ENCODE data around the gene WFS1.

Gene WFS1

GRCh38 chr4:6232836-6233785, 36.5 kb upstream of the WFS1 start:
- Mint-ChIP-seq H3K27me3 (ENCODE audit: low read depth, poor library complexity) (peaks cover 5% of the 10 kb centered on the region), H3K4me3 (no peak overlapping the region), H3K4me1 (no peaks in the 10 kb centered on the region), H3K9me3 (no peaks in the 10 kb centered on the region), H3K36me3 (ENCODE audit: low read depth) (no peaks in the 10 kb centered on the region), H3K27ac (no peak overlapping the region)
- DNase-seq, result no peak
- TF ChIP-seq CTCF (IDR thresholded peaks at IDR 0.05), result no peak

GRCh38 chr4:6233929-6234328, 35.7 kb upstream of the WFS1 start:
- Mint-ChIP-seq H3K4me1 (no peaks in the 10 kb centered on the region), H3K27me3 (ENCODE audit: low read depth, poor library complexity) (peaks cover under 1% of the 10 kb centered on the region), H3K27ac (no peak overlapping the region), H3K36me3 (ENCODE audit: low read depth) (no peaks in the 10 kb centered on the region), H3K4me3 (no peak overlapping the region), H3K9me3 (no peaks in the 10 kb centered on the region)
- TF ChIP-seq CTCF (IDR thresholded peaks at IDR 0.05), result no peak
- DNase-seq, result no peak

GRCh38 chr4:6235012-6235411, 34.6 kb upstream of the WFS1 start:
- H3K4me3 Mint-ChIP-seq, result no peak overlapping the region
- DNase-seq, result no peak
- no peak overlapping the region for H3K27ac Mint-ChIP-seq
- TF ChIP-seq CTCF (IDR thresholded peaks at IDR 0.05), result no peak
- no peaks in the 10 kb centered on the region for H3K9me3 Mint-ChIP-seq
- no peaks in the 10 kb centered on the region for H3K36me3 Mint-ChIP-seq (ENCODE audit: low read depth)
- H3K4me1 Mint-ChIP-seq, result no peaks in the 10 kb centered on the region
- H3K27me3 Mint-ChIP-seq (ENCODE audit: low read depth, poor library complexity), result peaks cover 5% of the 10 kb centered on the region

GRCh38 chr4:6235901-6236640, 33.6 kb upstream of the WFS1 start:
- TF ChIP-seq CTCF (IDR thresholded peaks at IDR 0.05), result no peak
- H3K4me1 Mint-ChIP-seq, result no peaks in the 10 kb centered on the region
- H3K27ac Mint-ChIP-seq, result no peak overlapping the region
- peaks cover 5% of the 10 kb centered on the region for H3K27me3 Mint-ChIP-seq (ENCODE audit: low read depth, poor library complexity)
- H3K9me3 Mint-ChIP-seq, result no peaks in the 10 kb centered on the region
- no peak for DNase-seq
- H3K4me3 Mint-ChIP-seq, result no peak overlapping the region
- H3K36me3 Mint-ChIP-seq (ENCODE audit: low read depth), result no peaks in the 10 kb centered on the region

GRCh38 chr4:6236816-6237390, 32.7 kb upstream of the WFS1 start:
- DNase-seq, result no peak
- Mint-ChIP-seq H3K9me3 (no peaks in the 10 kb centered on the region), H3K27ac (no peak overlapping the region), H3K4me3 (no peak overlapping the region), H3K27me3 (ENCODE audit: low read depth, poor library complexity) (peaks cover 5% of the 10 kb centered on the region), H3K36me3 (ENCODE audit: low read depth) (no peaks in the 10 kb centered on the region), H3K4me1 (no peaks in the 10 kb centered on the region)
- no peak for TF ChIP-seq CTCF (IDR thresholded peaks at IDR 0.05)
